Measurements from ENCODE around the gene ZNF792. TPM values are rescaled to one million over a fixed set of nuclear protein-coding genes. Genes with fewer than 3 reads are reported as not detected.
"Not testable (repeated sequence)": the region's sequence is repeated elsewhere in the genome, so short reads cannot be mapped to it uniquely, and the experiment has no call there.

The ZNF792 gene
- total and polyA plus RNA-seq, 2 of the 4 experiments (the other 2 are of a cell fraction) = 1.5 to 4.8 TPM

GRCh38 chr19:34917144-34917543, 46.9 kb downstream of the ZNF792 start:
- H3K36me3 ChIP-seq (ENCODE audit: control insufficient read depth, insufficient read depth, low read length); H3K4me1 ChIP-seq (ENCODE audit: control insufficient read depth, insufficient read depth, low read length); H3K79me1 ChIP-seq (ENCODE audit: low read depth in 1 of 2, low read length in 2 of 2); H3K14ac ChIP-seq (replicated peaks; ENCODE audit: low read depth, low read length); H2BK120ac ChIP-seq (ENCODE audit: low read depth, low read length); H3K23ac ChIP-seq (ENCODE audit: low read depth, low read length); H4K5ac ChIP-seq (ENCODE audit: low read depth, low read length); H3K27me3 ChIP-seq (ENCODE audit: control insufficient read depth, insufficient read depth, low read length); dilution Hi-C loops (cut with HindIII; ENCODE audit: low sequenced_read_pairs, unreplicated experiment); H2BK5ac ChIP-seq (ENCODE audit: low read depth, low read length, poor library complexity, severe bottlenecking); H3K4me3 ChIP-seq (ENCODE audit: insufficient read depth, low read depth, low read length); H2AFZ ChIP-seq (replicated peaks; ENCODE audit: low read length, poor library complexity); H4K8ac ChIP-seq (ENCODE audit: low read depth in 2 of 2, low read length in 2 of 2); H3K18ac ChIP-seq (ENCODE audit: low read depth, low read length); H3K9me3 ChIP-seq (ENCODE audit: control insufficient read depth, insufficient read depth, low read length); H2AK5ac ChIP-seq (ENCODE audit: low read depth, low read length); H2BK20ac ChIP-seq (ENCODE audit: low read depth, low read length); H3K56ac ChIP-seq (ENCODE audit: extremely low read depth, insufficient read depth, low read length); H3K4ac ChIP-seq (ENCODE audit: low read depth, low read length); BruUV-seq (replicated peaks); CTCF ChIA-PET; H2AK9ac ChIP-seq (replicated peaks; ENCODE audit: low read depth, low read length, poor library complexity); H3K27ac ChIP-seq (ENCODE audit: insufficient read depth, low read length); H3K4me2 ChIP-seq (ENCODE audit: low read depth, low read length); H3K9me1 ChIP-seq (ENCODE audit: insufficient read depth, low read length); H3K9ac ChIP-seq (ENCODE audit: low read depth, low read length); H4K91ac ChIP-seq (ENCODE audit: insufficient read depth, low read depth, low read length); ATAC-seq (ENCODE audit: low read depth); H2BK15ac ChIP-seq (ENCODE audit: low read depth, low read length); POLR2A ChIA-PET (ENCODE audit: unreplicated experiment); in situ Hi-C loops (cut with MboI; ENCODE audit: low sequenced_read_pairs); H4K20me1 ChIP-seq (ENCODE audit: insufficient read depth, low read length); DNase-seq: not testable (repeated sequence)
- WGBS, 2 experiments (ENCODE audit: extremely low coverage in 2 of 2, insufficient read length in 1 of 2) = no CpG with 5 or more reads among the region's 3 CpGs
- intact Hi-C loops (cut with micrococcal nuclease) = loop anchor here (5.0 kb wide), 1 partner anchor 35 kb away; no protein-coding TSS in a partner anchor

All from IMR-90 (cell line).